ENCODE data around the gene SPAG17.

DNA sequence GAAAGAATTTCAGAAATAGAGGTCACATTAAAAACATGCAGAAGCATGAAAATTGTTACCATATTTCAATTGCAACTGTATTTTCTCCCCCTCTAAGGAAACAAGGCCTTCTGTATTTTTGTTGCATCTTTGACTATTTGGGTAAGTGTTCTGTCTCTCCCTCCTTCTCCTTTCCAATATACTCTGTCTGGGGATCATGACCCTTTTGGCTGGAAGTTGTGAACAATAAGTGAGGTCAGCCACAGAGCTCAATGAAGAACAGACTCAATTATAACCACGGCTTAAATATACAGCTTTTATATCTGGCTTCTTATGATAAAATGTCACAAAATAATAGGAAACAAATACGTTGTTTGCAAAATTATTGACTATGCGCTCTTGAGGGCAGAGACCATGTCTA, 47.1 kb downstream of the SPAG17 start:
- TF ChIP-seq, protein P1, sequence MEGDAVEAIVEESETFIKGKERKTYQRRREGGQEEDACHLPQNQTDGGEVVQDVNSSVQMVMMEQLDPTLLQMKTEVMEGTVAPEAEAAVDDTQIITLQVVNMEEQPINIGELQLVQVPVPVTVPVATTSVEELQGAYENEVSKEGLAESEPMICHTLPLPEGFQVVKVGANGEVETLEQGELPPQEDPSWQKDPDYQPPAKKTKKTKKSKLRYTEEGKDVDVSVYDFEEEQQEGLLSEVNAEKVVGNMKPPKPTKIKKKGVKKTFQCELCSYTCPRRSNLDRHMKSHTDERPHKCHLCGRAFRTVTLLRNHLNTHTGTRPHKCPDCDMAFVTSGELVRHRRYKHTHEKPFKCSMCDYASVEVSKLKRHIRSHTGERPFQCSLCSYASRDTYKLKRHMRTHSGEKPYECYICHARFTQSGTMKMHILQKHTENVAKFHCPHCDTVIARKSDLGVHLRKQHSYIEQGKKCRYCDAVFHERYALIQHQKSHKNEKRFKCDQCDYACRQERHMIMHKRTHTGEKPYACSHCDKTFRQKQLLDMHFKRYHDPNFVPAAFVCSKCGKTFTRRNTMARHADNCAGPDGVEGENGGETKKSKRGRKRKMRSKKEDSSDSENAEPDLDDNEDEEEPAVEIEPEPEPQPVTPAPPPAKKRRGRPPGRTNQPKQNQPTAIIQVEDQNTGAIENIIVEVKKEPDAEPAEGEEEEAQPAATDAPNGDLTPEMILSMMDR (IDR thresholded peaks at IDR 0.05), result no peak
- TF ChIP-seq EZH2 (IDR thresholded peaks at IDR 0.05; ENCODE audit: borderline replicate concordance, insufficient read depth, low read depth, low read length, poor library complexity, severe bottlenecking), result no peak

All from B cell (primary cell).